CD14-positive monocyte (primary cell): Measurements from ENCODE around the gene SERPINA5. TPM values are rescaled to one million over a fixed set of nuclear protein-coding genes. Genes with fewer than 3 reads are reported as not detected.

Experiments used
- DNase-seq, 3 donors: peaks; one replicate each; pipeline ENCODE4 v3.0.0-alpha.2; 2011 to 2022
- H2AFZ ChIP-seq: 2 replicates; pipeline ENCODE4 v1.6.0; 2012; ENCODE audit warnings: mild to moderate bottlenecking, low read depth, low read length, inconsistent platforms; ENCODE audit not compliant: insufficient read depth, poor library complexity, severe bottlenecking
- H3K27ac ChIP-seq, 2 donors: 1 replicate in 1 of 2; 2 replicates in 1 of 2; pipeline ENCODE4 v1.5.1; 2012 to 2013; ENCODE audit warnings: low read length in 2 of 2, control low read depth in 1 of 2, inconsistent platforms in 1 of 2, low read depth in 1 of 2, mild to moderate bottlenecking in 1 of 2
- H3K27me3 ChIP-seq, 2 donors: one replicate each; pipeline versions ENCODE4 v1.6.0 to v1.6.1; 2011 to 2013; ENCODE audit warnings: low read length in 2 of 2; ENCODE audit not compliant: control insufficient read depth in 2 of 2, insufficient read depth in 2 of 2
- H3K36me3 ChIP-seq, 2 donors: replicated peaks in 1 of 2; 1 replicate in 1 of 2; 2 replicates in 1 of 2; pipeline versions ENCODE4 v1.5.1 to v1.6.1; 2012 to 2013; ENCODE audit warnings: low read length in 2 of 2, control low read depth in 1 of 2, inconsistent platforms in 1 of 2, mild to moderate bottlenecking in 1 of 2; ENCODE audit not compliant: insufficient read depth in 2 of 2, control insufficient read depth in 1 of 2
- H3K4me1 ChIP-seq, 2 donors: 1 replicate in 1 of 2; 2 replicates in 1 of 2; pipeline versions ENCODE4 v1.5.1 to v1.6.1; 2012 to 2013; ENCODE audit warnings: low read length in 2 of 2, control low read depth in 1 of 2, inconsistent platforms in 1 of 2, mild to moderate bottlenecking in 1 of 2, moderate library complexity in 1 of 2; ENCODE audit not compliant: insufficient read depth in 2 of 2, control insufficient read depth in 1 of 2
- H3K4me2 ChIP-seq: replicated peaks from 2 replicates; pipeline ENCODE3; 2012; ENCODE audit warnings: low read length, moderate library complexity, mild to moderate bottlenecking; ENCODE audit not compliant: poor library complexity, severe bottlenecking; ENCODE audit errors: extremely low read depth
- H3K4me3 ChIP-seq, 3 experiments: fragments of 200-600 bp in 1 of 3; sonication (generic) in 1 of 3; replicated peaks in 1 of 3; 1 replicate in 2 of 3; 2 replicates in 1 of 3; pipeline ENCODE4 v1.5.1; 2011 to 2013; ENCODE audit warnings: low read length in 3 of 3, mild to moderate bottlenecking in 3 of 3, control low read depth in 2 of 3, low read depth in 2 of 3, inconsistent platforms in 1 of 3, moderate library complexity in 1 of 3
- H3K79me2 ChIP-seq: 2 replicates; pipeline ENCODE4 v1.6.0; 2012; ENCODE audit warnings: mild to moderate bottlenecking, control low read depth, inconsistent platforms, low read length, moderate library complexity; ENCODE audit not compliant: insufficient read depth
- H3K9ac ChIP-seq: 2 replicates; pipeline ENCODE4 v1.6.0; 2017; ENCODE audit warnings: low read length, mild to moderate bottlenecking; ENCODE audit not compliant: insufficient read depth, poor library complexity, severe bottlenecking
- H3K9me3 ChIP-seq, 2 donors: replicated peaks in 1 of 2; 1 replicate in 1 of 2; 2 replicates in 1 of 2; pipeline versions ENCODE4 v1.5.1 to v1.6.1; 2012 to 2013; ENCODE audit warnings: low read length in 2 of 2, control low read depth in 1 of 2; ENCODE audit not compliant: control insufficient read depth in 1 of 2, insufficient read depth in 1 of 2
- H4K20me1 ChIP-seq: 2 replicates; pipeline ENCODE4 v1.6.0; 2012; ENCODE audit warnings: mild to moderate bottlenecking, low read length, control low read depth, moderate library complexity; ENCODE audit not compliant: insufficient read depth
- H3K27ac Mint-ChIP-seq, 7 donors: one replicate each; pipeline ENCODE4 v1.8.0; 2020; ENCODE audit warnings: mild to moderate bottlenecking in 7 of 7, mixed read lengths in 7 of 7, moderate library complexity in 6 of 7, inconsistent platforms in 2 of 7
- H3K27me3 Mint-ChIP-seq, 3 donors: one replicate each; pipeline ENCODE4 v1.8.0; 2021 to 2022; ENCODE audit warnings: low read depth in 3 of 3, mild to moderate bottlenecking in 3 of 3, mixed read lengths in 3 of 3, moderate library complexity in 3 of 3, inconsistent platforms in 1 of 3
- H3K36me3 Mint-ChIP-seq, 2 donors: one replicate each; pipeline ENCODE4 v1.8.0; 2020; ENCODE audit warnings: mixed read lengths in 2 of 2, inconsistent platforms in 1 of 2, mild to moderate bottlenecking in 1 of 2
- H3K4me1 Mint-ChIP-seq: one replicate; pipeline ENCODE4 v1.8.0; 2020; ENCODE audit warnings: mild to moderate bottlenecking, mixed read lengths
- H3K4me3 Mint-ChIP-seq, 2 donors: one replicate each; pipeline ENCODE4 v1.8.0; 2020; ENCODE audit warnings: mild to moderate bottlenecking in 2 of 2, mixed read lengths in 2 of 2, moderate library complexity in 1 of 2
- H3K9me3 Mint-ChIP-seq, 7 donors: one replicate each; pipeline ENCODE4 v1.8.0; 2020 to 2022; ENCODE audit warnings: mixed read lengths in 7 of 7, mild to moderate bottlenecking in 6 of 7, moderate library complexity in 6 of 7, inconsistent platforms in 2 of 7
- CTCF ChIP-seq: fragments of 200-600 bp; IDR thresholded peaks from one replicate; pipeline ENCODE4 v1.8.0; 2022; ENCODE audit warnings: antibody characterized with exemption, mild to moderate bottlenecking
- WGBS: methylation state at CpG from one replicate; pipeline ENCODE4 v1.1.5; 2013; ENCODE audit warnings: missing lambda C conversion rate; ENCODE audit not compliant: insufficient coverage; 5-methylcytosine and 5-hydroxymethylcytosine counted together
- intact Hi-C, 2 donors: fragments of 100-400 bp; cut with micrococcal nuclease; formaldehyde crosslinking; loops; one replicate each; pipeline versions ENCODE4 v1.15.0 to v1.15.1; 2023
- polyA plus RNA-seq, 3 donors: library from polyadenylated mRNA; depleted of rRNA in 1 of 3; unstranded in 2 of 3; stranded (reverse) in 1 of 3; fragments of 300-500 nt in 2 of 3; fragments of >200 nt in 1 of 3; fragmentation: Illumina TruSeq in 2 of 3; gene quantifications; 1 replicate in 2 of 3; 2 replicates in 1 of 3; pipeline ENCODE4 v1.2.3, GENCODE V29; 2012 to 2021

Gene SERPINA5
- polyA plus RNA-seq, 3 donors = not detected

- Mint-ChIP-seq H3K9me3 (peaks cover 7 to 21% (median 13%) of the 10 kb centered on the region in 7 donors), H3K4me1 (no peaks in the 10 kb centered on the region), H3K27me3 (peaks cover 0 to 5% (median 1%) of the 10 kb centered on the region in 3 donors), H3K36me3 (no peaks in the 10 kb centered on the region), H3K27ac (no peak overlapping the region), H3K4me3 (no peak overlapping the region)
- no peak for DNase-seq
- Histone ChIP-seq H3K27me3 (no peaks in the 10 kb centered on the region), H3K9me3 (peaks cover 5 to 25% of the 10 kb centered on the region in 2 donors), H3K4me3 (no peak overlapping the region), H3K4me2 (no peak overlapping the region), H3K79me2 (no peaks in the 10 kb centered on the region), H3K36me3 (no peaks in the 10 kb centered on the region), H3K27ac (no peak overlapping the region), H3K9ac (no peak overlapping the region), H2AFZ (no peak overlapping the region), H4K20me1 (no peaks in the 10 kb centered on the region), H3K4me1 (no peaks in the 10 kb centered on the region)
- 68% methylated on average over 4 of the region's 9 CpGs for WGBS
- intact Hi-C loops = no loop called here
- no peak for TF ChIP-seq CTCF
Measured at GRCh38 chr14:94612580-94613554, 31.6 kb downstream of the SERPINA5 start.

GRCh38 chr14:94613720-94614644, 32.8 kb downstream of the SERPINA5 start:
- DNase-seq = no peak
- Mint-ChIP-seq H3K36me3 (no peaks in the 10 kb centered on the region), H3K4me1 (no peaks in the 10 kb centered on the region), H3K9me3 (peaks cover 15 to 31% (median 21%) of the 10 kb centered on the region in 7 donors), H3K4me3 (no peak overlapping the region), H3K27me3 (peaks cover 0 to 8% (median 1%) of the 10 kb centered on the region in 3 donors), H3K27ac (peak overlapping the region in 1 of 7 donors; percentile 85)
- Histone ChIP-seq H3K4me1 (no peaks in the 10 kb centered on the region), H2AFZ (no peak overlapping the region), H3K27ac (no peak overlapping the region), H3K9me3 (peaks cover 17 to 35% of the 10 kb centered on the region in 2 donors), H3K36me3 (no peaks in the 10 kb centered on the region), H3K4me2 (no peak overlapping the region), H3K27me3 (no peaks in the 10 kb centered on the region), H4K20me1 (no peaks in the 10 kb centered on the region), H3K4me3 (no peak overlapping the region), H3K79me2 (no peaks in the 10 kb centered on the region), H3K9ac (no peak overlapping the region)
- no peak for TF ChIP-seq CTCF
- intact Hi-C loops = no loop called here
- 94% methylated on average over 15 of the region's 20 CpGs for WGBS
